Neuronal stem cell (in vitro differentiated cells): ENCODE results near the gene CAMK2A.

Experiments used
- DNase-seq: peaks from one replicate; pipeline ENCODE4 v3.0.0-alpha.2; 2013; ENCODE audit warnings: low spot score
- H2AFZ ChIP-seq: one replicate; pipeline ENCODE4 v1.6.1; 2013; ENCODE audit warnings: mild to moderate bottlenecking, low read length, inconsistent platforms
- H2AK5ac ChIP-seq: 2 replicates; pipeline ENCODE4 v1.6.1; 2013; ENCODE audit warnings: low read depth, mild to moderate bottlenecking, inconsistent platforms, low read length, moderate library complexity, mixed read lengths
- H2BK120ac ChIP-seq: 2 replicates; pipeline ENCODE4 v1.6.1; 2013; ENCODE audit warnings: low read depth, mild to moderate bottlenecking, inconsistent platforms, low read length, moderate library complexity, mixed read lengths
- H2BK12ac ChIP-seq: one replicate; pipeline ENCODE4 v1.6.1; 2013; ENCODE audit warnings: low read length, inconsistent platforms
- H2BK15ac ChIP-seq: 2 replicates; pipeline ENCODE4 v1.6.1; 2013; ENCODE audit warnings: mild to moderate bottlenecking, low read length, inconsistent platforms, mixed read lengths
- H2BK5ac ChIP-seq: one replicate; pipeline ENCODE4 v1.6.1; 2013; ENCODE audit warnings: inconsistent platforms, mild to moderate bottlenecking, low read length, moderate library complexity
- H3K14ac ChIP-seq: one replicate; pipeline ENCODE4 v1.6.1; 2013; ENCODE audit warnings: low read length, inconsistent platforms
- H3K18ac ChIP-seq: 2 replicates; pipeline ENCODE4 v1.6.1; 2013; ENCODE audit warnings: low read length, inconsistent platforms
- H3K23ac ChIP-seq: 2 replicates; pipeline ENCODE4 v1.6.1; 2013; ENCODE audit warnings: low read depth, mild to moderate bottlenecking, mixed read lengths, low read length, inconsistent platforms; ENCODE audit not compliant: poor library complexity
- H3K27ac ChIP-seq: replicated peaks from 3 replicates; pipeline ENCODE4 v1.5.1; 2013; ENCODE audit warnings: low read length, inconsistent platforms
- H3K27me3 ChIP-seq, 3 experiments: 2 replicates each; pipeline ENCODE4 v1.6.1; 2013; ENCODE audit warnings: low read length in 3 of 3, mild to moderate bottlenecking in 2 of 3, inconsistent platforms in 1 of 3, low read depth in 1 of 3, mixed read lengths in 1 of 3, moderate library complexity in 1 of 3; ENCODE audit not compliant: control insufficient read depth in 3 of 3, insufficient read depth in 3 of 3
- H3K36me3 ChIP-seq, 2 donors: replicated peaks in 1 of 2; 2 replicates each; pipeline ENCODE4 v1.6.1; 2013; ENCODE audit warnings: low read length in 2 of 2; ENCODE audit not compliant: control insufficient read depth in 2 of 2, insufficient read depth in 2 of 2
- H3K4ac ChIP-seq: 2 replicates; pipeline ENCODE4 v1.6.1; 2013; ENCODE audit warnings: inconsistent platforms, mild to moderate bottlenecking, low read length, moderate library complexity
- H3K4me1 ChIP-seq, 2 donors: 1 replicate in 1 of 2; 2 replicates in 1 of 2; pipeline ENCODE4 v1.6.1; 2013; ENCODE audit warnings: low read length in 2 of 2, low read depth in 1 of 2; ENCODE audit not compliant: control insufficient read depth in 2 of 2, insufficient read depth in 1 of 2
- H3K4me2 ChIP-seq: one replicate; pipeline ENCODE4 v1.6.1; 2013; ENCODE audit warnings: mild to moderate bottlenecking, low read length, inconsistent platforms; ENCODE audit not compliant: insufficient read depth, poor library complexity, severe bottlenecking
- H3K4me3 ChIP-seq, 2 donors: 2 replicates each; pipeline ENCODE4 v1.5.1; 2013; ENCODE audit warnings: low read length in 2 of 2, mild to moderate bottlenecking in 2 of 2, inconsistent platforms in 1 of 2, moderate library complexity in 1 of 2
- H3K79me1 ChIP-seq: one replicate; pipeline ENCODE4 v1.6.1; 2013; ENCODE audit warnings: low read depth, mild to moderate bottlenecking, inconsistent platforms, low read length, moderate library complexity
- H3K9ac ChIP-seq: one replicate; pipeline ENCODE4 v1.6.1; 2013; ENCODE audit warnings: mild to moderate bottlenecking, low read depth, low read length, inconsistent platforms; ENCODE audit not compliant: poor library complexity
- H3K9me3 ChIP-seq, 2 donors: replicated peaks in 1 of 2; 2 replicates each; pipeline versions ENCODE3 to v1.6.1; 2013; ENCODE audit warnings: low read length in 2 of 2, mild to moderate bottlenecking in 2 of 2, inconsistent platforms in 1 of 2, low read depth in 1 of 2, mixed read lengths in 1 of 2, moderate library complexity in 1 of 2; ENCODE audit not compliant: control insufficient read depth in 2 of 2, insufficient read depth in 1 of 2
- H4K8ac ChIP-seq: one replicate; pipeline ENCODE4 v1.6.1; 2013; ENCODE audit warnings: low read depth, mild to moderate bottlenecking, inconsistent platforms, low read length, moderate library complexity
- H4K91ac ChIP-seq: one replicate; pipeline ENCODE4 v1.6.1; 2013; ENCODE audit warnings: low read length, low read depth, mild to moderate bottlenecking, inconsistent platforms; ENCODE audit not compliant: poor library complexity
- WGBS, 2 donors: extraction: QIAGEN DNeasy Blood & Tissue Kit; methylation state at CpG; one replicate each; pipeline ENCODE4 v1.1.7; 2013; ENCODE audit warnings: missing lambda C conversion rate in 2 of 2, mixed read lengths in 1 of 2; ENCODE audit not compliant: insufficient read length in 2 of 2, insufficient replicate concordance in 1 of 2; ENCODE audit errors: extremely low coverage in 2 of 2; 5-methylcytosine and 5-hydroxymethylcytosine counted together

CAMK2A gene

DNA sequence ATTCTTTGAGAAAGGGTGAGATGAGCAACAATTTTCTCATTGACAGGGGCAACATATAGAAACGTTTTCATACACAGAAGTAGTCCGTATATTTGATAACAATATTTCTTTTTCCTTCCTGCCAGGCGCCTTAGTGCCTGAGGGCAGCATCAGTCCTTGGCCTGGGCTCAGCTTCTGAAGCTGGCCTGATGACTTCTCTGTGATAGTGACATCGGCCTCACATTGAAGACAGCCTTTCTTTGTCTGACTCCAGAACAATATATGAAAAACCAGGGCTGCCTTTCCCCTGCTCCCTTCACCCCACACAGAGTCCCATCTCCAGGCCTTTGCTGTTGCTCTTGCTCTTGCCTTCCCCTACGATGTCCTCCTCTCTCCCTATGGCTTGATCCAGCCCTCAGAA is 43.8 kb upstream of the CAMK2A start:
- Histone ChIP-seq H3K36me3 (no peaks in the 10 kb centered on the region), H2BK12ac (no peak overlapping the region), H4K8ac (no peak overlapping the region), H2BK15ac (no peak overlapping the region), H2AFZ (no peak overlapping the region), H3K4me2 (no peak overlapping the region), H3K27ac (no peak overlapping the region), H4K91ac (no peak overlapping the region), H3K79me1 (no peaks in the 10 kb centered on the region), H3K23ac (no peak overlapping the region), H3K4me1 (no peaks in the 10 kb centered on the region), H3K27me3 (no peaks in the 10 kb centered on the region), H3K18ac (no peak overlapping the region), H3K14ac (no peak overlapping the region), H3K9ac (no peak overlapping the region), H3K4me3 (no peak overlapping the region), H2BK5ac (no peak overlapping the region), H3K9me3 (peaks cover 0 to 1% of the 10 kb centered on the region in 2 donors), H2AK5ac (no peak overlapping the region), H3K4ac (no peak overlapping the region), H2BK120ac (no peak overlapping the region)
- DNase-seq = no peak
- WGBS, 2 donors = no CpG with 5 or more reads among the region's 5 CpGs

DNA sequence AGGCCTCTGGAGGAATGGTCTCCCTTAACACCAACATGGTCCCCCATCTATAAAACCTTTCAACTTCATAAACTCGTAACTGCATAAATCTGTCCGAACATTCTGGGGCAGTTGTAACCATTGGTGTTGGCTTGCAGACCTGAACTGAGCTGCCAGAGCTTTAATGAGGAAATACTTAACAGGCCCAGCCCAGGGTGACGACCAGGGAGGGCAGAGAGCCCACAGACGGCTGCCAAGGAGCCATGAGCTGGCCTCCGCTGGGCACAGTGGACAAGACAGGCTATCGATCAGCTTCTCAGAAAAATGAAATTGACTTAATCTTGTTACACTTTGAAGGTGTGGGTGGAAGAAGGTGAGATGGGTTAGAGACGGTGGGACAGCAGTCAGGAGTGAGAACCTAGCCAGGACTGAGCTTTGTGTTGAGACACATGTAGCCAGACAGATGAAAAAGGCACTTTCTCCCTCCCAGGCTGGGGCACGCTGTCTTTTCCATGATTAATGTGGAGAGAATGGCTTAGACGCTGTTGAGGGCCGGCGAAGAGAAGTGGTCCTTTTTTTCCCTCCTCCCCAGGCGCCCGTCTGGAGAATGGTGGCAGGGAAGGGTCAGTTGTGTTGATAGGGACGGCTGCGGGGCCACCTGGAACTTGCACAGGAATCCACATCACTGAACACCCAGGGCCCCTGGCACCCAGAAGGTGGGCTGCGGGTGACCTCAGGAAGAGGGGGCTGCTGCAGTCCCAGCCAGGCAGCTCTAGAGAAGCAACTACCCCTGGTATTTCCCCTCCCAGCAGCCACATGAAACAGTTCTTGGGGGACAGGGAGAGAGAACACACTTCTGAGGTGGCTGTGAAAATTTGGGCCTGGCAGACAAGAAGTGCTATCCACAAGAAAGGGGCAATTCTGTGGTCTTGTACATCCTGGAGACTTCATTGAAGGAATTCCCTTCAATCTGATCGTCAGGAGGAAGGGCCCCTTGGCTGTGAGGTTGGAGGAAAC is 40.6 kb upstream of the CAMK2A start:
- no peak overlapping the region for H2AK5ac ChIP-seq

GRCh38 chr5:150329038-150329437 is 39.5 kb upstream of the CAMK2A start:
- no peak overlapping the region for H4K8ac ChIP-seq
- H2BK120ac ChIP-seq = no peak overlapping the region
- no peaks in the 10 kb centered on the region for H3K27me3 ChIP-seq
- H4K91ac ChIP-seq = no peak overlapping the region
- no peaks in the 10 kb centered on the region for H3K36me3 ChIP-seq
- no peak overlapping the region for H2BK5ac ChIP-seq
- no peak overlapping the region for H3K4ac ChIP-seq
- no peak for DNase-seq
- H2BK12ac ChIP-seq = no peak overlapping the region
- H3K4me2 ChIP-seq = no peak overlapping the region
- no peak overlapping the region for H2AK5ac ChIP-seq
- H2AFZ ChIP-seq = no peak overlapping the region
- H3K79me1 ChIP-seq = no peaks in the 10 kb centered on the region
- H2BK15ac ChIP-seq = no peak overlapping the region
- no peak overlapping the region for H3K4me3 ChIP-seq
- H3K18ac ChIP-seq = no peak overlapping the region
- H3K23ac ChIP-seq = no peak overlapping the region
- H3K9me3 ChIP-seq = no peaks in the 10 kb centered on the region
- peaks cover 11 to 12% of the 10 kb centered on the region in 2 donors for H3K4me1 ChIP-seq
- no peak overlapping the region for H3K9ac ChIP-seq
- no peak overlapping the region for H3K14ac ChIP-seq
- no peak overlapping the region for H3K27ac ChIP-seq
- no CpG with 5 or more reads among the region's 2 CpGs for WGBS, 2 donors

More for the DNA sequence above, 40.6 kb upstream of the CAMK2A start:
- Histone ChIP-seq H3K23ac (no peak overlapping the region), H3K36me3 (no peaks in the 10 kb centered on the region), H2BK15ac (no peak overlapping the region), H3K9me3 (no peaks in the 10 kb centered on the region), H2AFZ (no peak overlapping the region), H3K4me2 (no peak overlapping the region), H4K91ac (no peak overlapping the region), H2BK12ac (no peak overlapping the region), H3K14ac (no peak overlapping the region), H3K18ac (no peak overlapping the region), H3K9ac (no peak overlapping the region), H4K8ac (no peak overlapping the region), H3K4me1 (peaks cover 11 to 12% of the 10 kb centered on the region in 2 donors), H3K27ac (no peak overlapping the region), H2BK120ac (no peak overlapping the region), H2BK5ac (no peak overlapping the region), H3K4me3 (no peak overlapping the region), H3K4ac (no peak overlapping the region), H3K79me1 (no peaks in the 10 kb centered on the region), H3K27me3 (no peaks in the 10 kb centered on the region)
- no peak for DNase-seq
- WGBS, 2 donors = 100% methylated on average over 1 of the region's 17 CpGs; no CpG with 5 or more reads in 1 of the 2 donors

DNA sequence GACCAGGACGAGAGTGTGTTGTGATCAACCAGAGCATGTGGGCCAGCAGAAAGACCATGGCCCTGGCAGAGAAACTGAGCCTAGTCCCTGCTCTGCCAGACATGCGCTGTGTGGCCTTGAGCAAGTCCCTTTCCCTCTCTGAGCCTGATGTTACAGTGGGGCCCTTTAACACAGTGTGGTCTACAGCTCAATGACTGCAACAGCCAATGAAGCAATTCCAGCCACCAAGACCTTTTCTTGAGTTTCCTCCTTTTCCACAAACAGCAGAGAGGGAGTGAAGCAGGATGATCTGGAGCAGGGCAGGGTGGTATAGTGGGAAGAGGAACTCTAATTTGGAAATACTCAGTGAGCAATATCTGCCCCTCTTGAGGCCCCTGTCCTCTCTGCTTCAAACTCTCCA is 38.9 kb upstream of the CAMK2A start:
- Histone ChIP-seq H3K4me3 (no peak overlapping the region), H3K14ac (no peak overlapping the region), H2AK5ac (no peak overlapping the region), H2BK12ac (no peak overlapping the region), H3K4me2 (no peak overlapping the region), H3K27ac (no peak overlapping the region), H3K27me3 (no peaks in the 10 kb centered on the region), H3K18ac (no peak overlapping the region), H4K91ac (no peak overlapping the region), H3K4ac (no peak overlapping the region), H2AFZ (no peak overlapping the region), H3K9ac (no peak overlapping the region), H3K79me1 (no peaks in the 10 kb centered on the region), H3K23ac (no peak overlapping the region), H3K4me1 (peaks cover 11 to 12% of the 10 kb centered on the region in 2 donors), H4K8ac (no peak overlapping the region), H2BK120ac (no peak overlapping the region), H2BK5ac (no peak overlapping the region), H2BK15ac (no peak overlapping the region), H3K36me3 (no peaks in the 10 kb centered on the region), H3K9me3 (no peaks in the 10 kb centered on the region)
- no CpG with 5 or more reads among the region's 2 CpGs for WGBS, 2 donors
- DNase-seq = no peak
